ENCODE data around the gene TMEM150C. TPM values are rescaled to one million over a fixed set of nuclear protein-coding genes. Genes with fewer than 3 reads are reported as not detected.

Gene TMEM150C
- total and polyA plus RNA-seq, 2 of the 8 experiments (the other 6 are each of a cell fraction or from before 2014, with no cell fraction given) = 1.5 to 1.7 TPM

GRCh38 chr4:82481506-82481840 lies 80.3 kb downstream of the TMEM150C start (continued):
- TF ChIP-seq CTBP2 (IDR thresholded peaks at IDR 0.05; ENCODE audit: borderline replicate concordance, insufficient read depth, insufficient read length, low read length) (no peak), TEAD4 (IDR thresholded peaks at IDR 0.05; ENCODE audit: low read depth, low read length) (no peak), RXRA (IDR thresholded peaks at IDR 0.05; ENCODE audit: insufficient read depth, low read depth, low read length) (no peak)

Measured in H1 (cell line).